PC-9 (cell line): Measurements from ENCODE around the gene ATG2A.

Experiments used
- EZH2 ChIP-seq: fragments of 200-600 bp; sonication (generic); IDR thresholded peaks from 2 replicates; pipeline ENCODE4 v1.8.0; 2017; ENCODE audit warnings: antibody characterized with exemption, low read depth
- TF ChIP-seq, protein P1 (sequence below): fragments of 200-600 bp; sonication (generic); conservative IDR thresholded peaks from 2 replicates; pipeline ENCODE4 v1.6.1; 2017; ENCODE audit warnings: mixed run types, antibody characterized with exemption, mild to moderate bottlenecking, moderate library complexity

- TF ChIP-seq, protein P1, sequence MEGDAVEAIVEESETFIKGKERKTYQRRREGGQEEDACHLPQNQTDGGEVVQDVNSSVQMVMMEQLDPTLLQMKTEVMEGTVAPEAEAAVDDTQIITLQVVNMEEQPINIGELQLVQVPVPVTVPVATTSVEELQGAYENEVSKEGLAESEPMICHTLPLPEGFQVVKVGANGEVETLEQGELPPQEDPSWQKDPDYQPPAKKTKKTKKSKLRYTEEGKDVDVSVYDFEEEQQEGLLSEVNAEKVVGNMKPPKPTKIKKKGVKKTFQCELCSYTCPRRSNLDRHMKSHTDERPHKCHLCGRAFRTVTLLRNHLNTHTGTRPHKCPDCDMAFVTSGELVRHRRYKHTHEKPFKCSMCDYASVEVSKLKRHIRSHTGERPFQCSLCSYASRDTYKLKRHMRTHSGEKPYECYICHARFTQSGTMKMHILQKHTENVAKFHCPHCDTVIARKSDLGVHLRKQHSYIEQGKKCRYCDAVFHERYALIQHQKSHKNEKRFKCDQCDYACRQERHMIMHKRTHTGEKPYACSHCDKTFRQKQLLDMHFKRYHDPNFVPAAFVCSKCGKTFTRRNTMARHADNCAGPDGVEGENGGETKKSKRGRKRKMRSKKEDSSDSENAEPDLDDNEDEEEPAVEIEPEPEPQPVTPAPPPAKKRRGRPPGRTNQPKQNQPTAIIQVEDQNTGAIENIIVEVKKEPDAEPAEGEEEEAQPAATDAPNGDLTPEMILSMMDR, result no peak
- no peak for TF ChIP-seq EZH2
These were observed 7.2 kb upstream of the ATG2A start, which contains the start of gene PPP2R5B for GRCh38 chr11:64923944-64924909.
